Measurements from ENCODE around the gene STOML2.

STOML2 gene

DNA sequence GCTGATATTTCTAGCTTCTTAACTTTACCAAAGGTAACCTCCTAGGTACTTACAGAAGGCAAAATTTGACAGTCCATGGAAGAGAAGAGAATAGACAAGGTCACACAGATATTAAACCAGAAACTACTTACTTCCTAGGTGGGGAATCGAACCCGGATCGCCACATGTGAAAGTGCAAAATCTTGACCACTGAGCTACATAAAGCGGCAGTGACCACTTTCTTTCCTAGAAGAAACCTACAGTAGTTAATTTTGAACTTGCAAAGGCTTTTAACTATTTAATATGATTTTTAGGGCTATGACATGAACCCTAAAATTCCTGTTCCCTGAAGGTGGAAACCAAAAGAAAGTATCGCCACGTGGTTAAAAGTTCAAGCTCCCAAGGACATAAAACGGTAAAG, 33.1 kb upstream of the STOML2 start:
- CTCF ChIA-PET: interaction anchor here (0.6 to 0.7 kb wide), 2 partner anchors 123 to 497 kb away, joined by 3 to 4 read pairs; no protein-coding TSS in a partner anchor
- TF ChIP-seq YY2 (tag by site-specific recombination; IDR thresholded peaks at IDR 0.05) (no peak), ZNF837 (tag by site-specific recombination; IDR thresholded peaks at IDR 0.05) (no peak), OVOL3 (tag by site-specific recombination; IDR thresholded peaks at IDR 0.05) (no peak), ZNF404 (tag by site-specific recombination; IDR thresholded peaks at IDR 0.05) (no peak), ZNF626 (tag by site-specific recombination; IDR thresholded peaks at IDR 0.05) (no peak), ZIC2 (tag by site-specific recombination; IDR thresholded peaks at IDR 0.05) (no peak), ZNF37A (tag by site-specific recombination; IDR thresholded peaks at IDR 0.05) (no peak), ZNF274 (IDR thresholded peaks at IDR 0.05; ENCODE audit: low read length) (no peak), ZNF274 (tag by site-specific recombination; IDR thresholded peaks at IDR 0.05; ENCODE audit: borderline replicate concordance) (no peak), ZNF621 (tag by site-specific recombination; IDR thresholded peaks at IDR 0.05) (no peak), PRDM1 (tag by site-specific recombination; IDR thresholded peaks at IDR 0.05) (no peak), GFI1B (tag by site-specific recombination; IDR thresholded peaks at IDR 0.05) (no peak), ZBTB20 (tag by site-specific recombination; IDR thresholded peaks at IDR 0.05) (no peak), ZNF19 (tag by site-specific recombination; IDR thresholded peaks at IDR 0.05; ENCODE audit: low read depth) (no peak), GLIS1 (tag by site-specific recombination; IDR thresholded peaks at IDR 0.05) (no peak), RBAK (tag by site-specific recombination; IDR thresholded peaks at IDR 0.05) (no peak), ZNF175 (tag by site-specific recombination; IDR thresholded peaks at IDR 0.05) (no peak), ZFP3 (tag by site-specific recombination; IDR thresholded peaks at IDR 0.05; ENCODE audit: low read depth) (no peak)
- TF ChIP-seq, protein P1, sequence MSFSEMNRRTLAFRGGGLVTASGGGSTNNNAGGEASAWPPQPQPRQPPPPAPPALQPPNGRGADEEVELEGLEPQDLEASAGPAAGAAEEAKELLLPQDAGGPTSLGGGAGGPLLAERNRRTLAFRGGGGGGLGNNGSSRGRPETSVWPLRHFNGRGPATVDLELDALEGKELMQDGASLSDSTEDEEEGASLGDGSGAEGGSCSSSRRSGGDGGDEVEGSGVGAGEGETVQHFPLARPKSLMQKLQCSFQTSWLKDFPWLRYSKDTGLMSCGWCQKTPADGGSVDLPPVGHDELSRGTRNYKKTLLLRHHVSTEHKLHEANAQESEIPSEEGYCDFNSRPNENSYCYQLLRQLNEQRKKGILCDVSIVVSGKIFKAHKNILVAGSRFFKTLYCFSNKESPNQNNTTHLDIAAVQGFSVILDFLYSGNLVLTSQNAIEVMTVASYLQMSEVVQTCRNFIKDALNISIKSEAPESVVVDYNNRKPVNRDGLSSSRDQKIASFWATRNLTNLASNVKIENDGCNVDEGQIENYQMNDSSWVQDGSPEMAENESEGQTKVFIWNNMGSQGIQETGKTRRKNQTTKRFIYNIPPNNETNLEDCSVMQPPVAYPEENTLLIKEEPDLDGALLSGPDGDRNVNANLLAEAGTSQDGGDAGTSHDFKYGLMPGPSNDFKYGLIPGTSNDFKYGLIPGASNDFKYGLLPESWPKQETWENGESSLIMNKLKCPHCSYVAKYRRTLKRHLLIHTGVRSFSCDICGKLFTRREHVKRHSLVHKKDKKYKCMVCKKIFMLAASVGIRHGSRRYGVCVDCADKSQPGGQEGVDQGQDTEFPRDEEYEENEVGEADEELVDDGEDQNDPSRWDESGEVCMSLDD (tag by site-specific recombination; IDR thresholded peaks at IDR 0.05): no peak
- TF ChIP-seq, protein P2, sequence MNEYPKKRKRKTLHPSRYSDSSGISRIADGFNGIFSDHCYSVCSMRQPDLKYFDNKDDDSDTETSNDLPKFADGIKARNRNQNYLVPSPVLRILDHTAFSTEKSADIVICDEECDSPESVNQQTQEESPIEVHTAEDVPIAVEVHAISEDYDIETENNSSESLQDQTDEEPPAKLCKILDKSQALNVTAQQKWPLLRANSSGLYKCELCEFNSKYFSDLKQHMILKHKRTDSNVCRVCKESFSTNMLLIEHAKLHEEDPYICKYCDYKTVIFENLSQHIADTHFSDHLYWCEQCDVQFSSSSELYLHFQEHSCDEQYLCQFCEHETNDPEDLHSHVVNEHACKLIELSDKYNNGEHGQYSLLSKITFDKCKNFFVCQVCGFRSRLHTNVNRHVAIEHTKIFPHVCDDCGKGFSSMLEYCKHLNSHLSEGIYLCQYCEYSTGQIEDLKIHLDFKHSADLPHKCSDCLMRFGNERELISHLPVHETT (tag by site-specific recombination; IDR thresholded peaks at IDR 0.05): no peak
- Histone ChIP-seq H3K4me1 (ENCODE audit: control insufficient read depth, insufficient read depth, low read length) (no peaks in the 10 kb centered on the region), H3K9me3 (ENCODE audit: control insufficient read depth, insufficient read depth, low read depth, low read length) (no peaks in the 10 kb centered on the region), H3K4me3 (ENCODE audit: low read depth, low read length) (no peak overlapping the region), H3K36me3 (ENCODE audit: control insufficient read depth in 2 of 2, insufficient read depth in 1 of 2, low read length in 2 of 2) (no peaks in the 10 kb centered on the region), H3K27ac (ENCODE audit: extremely low read depth, low read depth, low read length) (no peak overlapping the region)
- POLR2A ChIA-PET: interaction anchor here (0.6 to 0.7 kb wide), 2 partner anchors 13 to 63 kb away, joined by 3 to 4 read pairs; partner anchors contain the start of gene VCP

DNA sequence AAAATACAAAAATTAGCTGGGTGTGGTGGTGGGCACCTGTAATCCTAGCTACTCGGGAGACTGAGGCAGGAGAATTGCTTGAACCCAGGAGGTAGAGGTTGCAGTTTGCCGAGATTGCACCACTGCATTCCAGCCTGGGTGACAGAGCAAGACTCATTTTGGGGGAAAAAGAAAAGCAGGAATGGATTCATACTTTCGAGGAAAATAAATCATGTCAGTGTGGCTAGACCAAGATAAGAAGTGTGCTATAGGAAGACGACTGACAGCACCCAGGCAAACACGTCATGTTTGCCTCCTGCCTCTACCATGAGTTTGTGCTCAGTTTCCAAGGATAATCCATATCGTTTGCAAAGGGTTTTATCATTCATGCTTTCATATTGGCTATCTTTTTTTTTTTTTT, 32.0 kb upstream of the STOML2 start:
- H3K27ac ChIP-seq (ENCODE audit: extremely low read depth, low read depth, low read length): no peak overlapping the region
- H3K4me3 ChIP-seq (ENCODE audit: low read depth, low read length): no peak overlapping the region
- H3K9me3 ChIP-seq (ENCODE audit: control insufficient read depth, insufficient read depth, low read depth, low read length): no peaks in the 10 kb centered on the region
- TF ChIP-seq ZNF658 (tag by site-specific recombination; IDR thresholded peaks at IDR 0.05): no peak
- TF ChIP-seq, protein P3, sequence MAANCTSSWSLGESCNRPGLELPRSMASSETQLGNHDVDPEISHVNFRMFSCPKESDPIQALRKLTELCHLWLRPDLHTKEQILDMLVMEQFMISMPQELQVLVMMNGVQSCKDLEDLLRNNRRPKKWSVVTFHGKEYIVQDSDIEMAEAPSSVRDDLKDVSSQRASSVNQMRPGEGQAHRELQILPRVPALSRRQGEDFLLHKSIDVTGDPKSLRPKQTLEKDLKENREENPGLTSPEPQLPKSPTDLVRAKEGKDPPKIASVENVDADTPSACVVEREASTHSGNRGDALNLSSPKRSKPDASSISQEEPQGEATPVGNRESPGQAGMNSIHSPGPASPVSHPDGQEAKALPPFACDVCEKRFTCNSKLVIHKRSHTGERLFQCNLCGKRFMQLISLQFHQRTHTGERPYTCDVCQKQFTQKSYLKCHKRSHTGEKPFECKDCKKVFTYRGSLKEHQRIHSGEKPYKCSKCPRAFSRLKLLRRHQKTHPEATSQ (tag by site-specific recombination; IDR thresholded peaks at IDR 0.05): no peak
- no peak for TF ChIP-seq ZBTB17 (tag by site-specific recombination; IDR thresholded peaks at IDR 0.05)
- no peak for TF ChIP-seq ZNF664 (tag by site-specific recombination; IDR thresholded peaks at IDR 0.05)
- no peak for TF ChIP-seq ZEB2 (tag by site-specific recombination; IDR thresholded peaks at IDR 0.05)
- TF ChIP-seq EGR2 (tag by site-specific recombination; IDR thresholded peaks at IDR 0.05; ENCODE audit: low read depth): no peak
- no peaks in the 10 kb centered on the region for H3K4me1 ChIP-seq (ENCODE audit: control insufficient read depth, insufficient read depth, low read length)
- CTCF ChIA-PET: no interaction called here
- no peaks in the 10 kb centered on the region for H3K36me3 ChIP-seq (ENCODE audit: control insufficient read depth in 2 of 2, insufficient read depth in 1 of 2, low read length in 2 of 2)
- POLR2A ChIA-PET: no interaction called here
